ENCODE measurements around the gene SIRPD.
"Not testable (repeated sequence)": the region's sequence is repeated elsewhere in the genome, so short reads cannot be mapped to it uniquely, and the experiment has no call there.

Gene SIRPD

GRCh38 chr20:1536893-1537730, 20.4 kb downstream of the SIRPD start:
- DNase-seq, result no peak

- DNase-seq, result peak; percentile 15 to 55
These were observed 21.9 kb downstream of the SIRPD start for GRCh38 chr20:1535420-1536175.

DNA sequence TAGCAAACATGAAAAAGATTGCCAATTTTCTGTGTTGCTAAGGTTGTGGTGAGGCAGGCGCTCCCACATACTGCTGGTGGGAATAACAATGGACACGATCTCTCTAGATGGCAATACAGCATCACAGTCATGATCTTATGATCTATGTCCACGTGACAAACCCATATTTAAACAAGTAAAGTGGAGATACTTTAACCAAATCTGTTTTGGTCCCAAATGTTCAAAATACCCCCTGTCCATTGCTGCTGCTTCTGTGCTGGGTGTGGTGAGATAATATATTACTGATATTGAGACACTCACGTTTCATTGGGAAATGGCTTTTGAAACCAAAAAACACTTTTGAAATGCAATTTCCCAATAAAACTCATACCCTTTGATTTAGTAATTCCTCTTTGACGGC, 23.0 kb downstream of the SIRPD start:
- DNase-seq, result no peak

DNA sequence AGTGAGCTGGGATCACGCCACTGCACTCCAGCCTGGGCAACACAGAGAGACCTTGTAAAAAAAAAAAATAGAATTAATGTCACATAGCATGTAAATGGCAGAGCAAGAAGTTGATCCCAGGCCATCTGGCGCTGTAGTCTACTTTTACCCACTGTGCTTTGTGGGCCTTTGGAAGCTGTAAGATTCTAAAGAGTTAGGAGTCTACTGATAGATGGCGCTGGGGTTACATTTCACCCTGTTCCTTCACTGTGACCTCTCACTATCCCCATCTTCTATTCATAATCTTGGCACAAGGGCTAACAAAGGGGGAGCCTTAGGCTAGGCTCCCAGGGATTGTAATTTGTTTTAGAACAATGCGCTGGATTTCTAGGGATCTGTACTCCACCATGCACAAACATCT, 24.4 kb downstream of the SIRPD start:
- peak in 1 of 2 donors; percentile 35 for DNase-seq

- no peak for DNase-seq
These were observed 28.7 kb downstream of the SIRPD start for GRCh38 chr20:1528811-1529210.

- no peak for DNase-seq
These were observed 29.6 kb downstream of the SIRPD start for GRCh38 chr20:1527923-1528322.

DNA sequence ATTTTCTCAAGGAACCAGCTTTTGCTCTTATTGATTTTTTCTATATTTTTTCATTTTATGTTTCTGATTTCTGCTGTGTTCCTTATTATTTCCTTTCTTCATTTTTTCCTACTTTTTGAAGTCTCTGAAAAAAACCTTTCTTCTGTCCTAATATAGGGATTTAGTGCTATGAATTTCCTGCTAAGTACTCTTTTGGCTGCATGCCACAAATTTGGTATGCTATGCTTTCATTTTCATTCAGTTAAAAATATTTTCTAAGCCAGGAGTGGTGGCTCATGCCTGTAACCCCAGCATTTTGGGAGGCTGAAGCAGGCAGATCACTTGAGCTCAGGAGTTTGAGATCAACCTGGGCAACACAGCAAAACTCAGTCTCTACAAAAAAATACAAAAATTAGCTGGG, 30.6 kb downstream of the SIRPD start:
- DNase-seq, result no peak

DNA sequence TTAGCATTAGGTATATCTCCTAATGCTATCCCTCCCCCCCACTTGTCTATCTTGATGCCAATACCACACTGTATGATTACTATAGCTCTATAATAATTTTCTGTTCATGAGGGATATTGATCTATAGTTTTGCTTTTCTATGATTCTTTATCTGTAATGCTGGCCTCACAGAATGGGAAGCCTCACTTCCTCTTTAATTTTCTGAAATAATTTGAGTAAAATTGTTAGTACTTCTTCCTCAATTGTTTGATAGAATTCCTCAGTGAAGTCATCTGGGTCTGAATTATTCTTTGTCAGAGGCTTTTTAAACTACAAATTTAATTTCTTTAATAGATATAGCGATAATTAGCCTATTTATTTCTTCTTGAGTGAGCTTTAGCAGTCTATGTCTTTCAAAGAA, 31.2 kb downstream of the SIRPD start:
- no peak for DNase-seq

GRCh38 chr20:1524004-1524403, 33.5 kb downstream of the SIRPD start:
- no peak for DNase-seq

- DNase-seq, result no peak
These were observed 40.5 kb downstream of the SIRPD start for GRCh38 chr20:1517010-1517409.

GRCh38 chr20:1513801-1514200, 43.7 kb downstream of the SIRPD start:
- DNase-seq, result no peak

GRCh38 chr20:1509237-1509636, 48.3 kb downstream of the SIRPD start:
- peak; percentile 32 to 42 for DNase-seq

GRCh38 chr20:1508574-1508973, 48.9 kb downstream of the SIRPD start:
- DNase-seq, result no peak

- no peak for DNase-seq
These were observed 50.2 kb downstream of the SIRPD start for GRCh38 chr20:1507276-1507675.

DNA sequence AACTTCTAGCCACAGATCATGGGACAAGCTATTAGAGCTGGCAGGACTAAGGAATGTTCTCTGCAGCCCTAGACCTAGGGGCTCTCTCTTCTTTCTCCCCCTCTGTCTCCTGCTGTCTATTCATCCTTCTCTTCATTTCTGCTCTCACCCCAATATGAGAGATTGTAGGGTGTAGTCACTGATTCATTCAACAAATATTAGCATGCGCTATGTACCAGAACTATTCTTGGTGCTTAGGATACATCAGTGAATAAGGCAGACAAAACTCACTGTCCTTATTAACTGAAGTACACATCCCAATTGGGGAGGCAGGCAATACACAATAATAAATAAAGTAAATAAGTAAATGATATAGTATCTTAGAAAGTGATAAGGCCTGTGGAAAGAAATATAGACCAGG, 51.6 kb downstream of the SIRPD start:
- no peak for DNase-seq

GRCh38 chr20:1505361-1505760, 52.1 kb downstream of the SIRPD start:
- DNase-seq, result no peak

GRCh38 chr20:1503564-1504227, 53.8 kb downstream of the SIRPD start:
- DNase-seq, result peak; percentile 84 to 88

GRCh38 chr20:1500496-1500895, 57.0 kb downstream of the SIRPD start:
- no peak for DNase-seq

- DNase-seq, result no peak
These were observed 57.7 kb downstream of the SIRPD start for GRCh38 chr20:1499528-1500420.

- not testable (repeated sequence) for DNase-seq
These were observed 60.1 kb downstream of the SIRPD start for GRCh38 chr20:1497371-1497770.

GRCh38 chr20:1496930-1497329, 60.6 kb downstream of the SIRPD start:
- DNase-seq, result no peak

DNA sequence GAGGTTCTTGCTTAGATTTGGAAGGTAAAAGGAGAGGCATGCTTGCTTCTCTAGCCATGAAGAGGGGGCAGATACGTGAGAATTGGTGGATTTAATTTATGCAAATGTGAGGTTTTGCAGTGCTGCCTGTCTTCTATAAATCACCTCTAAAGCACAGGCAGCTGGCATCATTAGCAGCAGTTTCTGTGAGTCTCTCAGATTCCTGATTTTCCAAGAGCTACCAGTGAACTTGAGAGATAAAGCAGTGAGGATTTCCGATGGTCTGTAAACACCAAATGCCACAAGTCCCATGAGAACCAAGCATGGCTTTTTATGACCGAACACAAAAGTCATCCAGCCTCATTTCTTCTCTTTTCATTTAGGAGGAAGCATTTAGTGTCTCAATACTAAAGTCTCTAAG, 63.1 kb downstream of the SIRPD start:
- DNase-seq, result no peak

DNA sequence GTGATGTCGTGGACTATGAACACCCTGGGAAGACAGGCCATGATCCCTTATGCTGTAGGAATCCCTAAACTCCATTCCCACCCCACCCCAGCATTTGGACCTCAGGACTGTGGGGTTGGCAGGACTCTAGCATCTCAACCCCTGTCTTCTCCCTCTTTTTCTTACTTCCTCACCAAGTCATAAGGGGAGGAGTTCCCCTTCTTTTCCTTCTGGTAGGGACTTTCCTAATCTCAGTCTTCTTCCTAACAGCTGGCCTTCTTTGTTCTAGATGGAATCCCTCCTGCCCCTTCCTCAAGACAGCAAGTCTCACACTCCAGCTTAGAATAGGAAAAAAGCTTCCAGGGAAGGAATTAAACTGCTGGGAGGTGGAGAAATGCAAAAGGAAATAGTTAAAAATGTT, 64.0 kb downstream of the SIRPD start:
- no peak for DNase-seq

Data from CD4-positive, alpha-beta T cell treated with Interferon alpha-2 for 1 hour (primary cell).